ENCODE results near the gene TMEM81.

TMEM81 gene

GRCh38 chr1:205071028-205071409, 13.2 kb downstream of the TMEM81 start:
- DNase-seq (ENCODE audit: extremely low spot score): no peak
- POLR2A ChIA-PET: interaction anchor here (0.6 to 0.7 kb wide), 2 partner anchors 100 to 1757 kb away, joined by 4 to 5 read pairs; no protein-coding TSS in a partner anchor
- TF ChIP-seq, protein P1, sequence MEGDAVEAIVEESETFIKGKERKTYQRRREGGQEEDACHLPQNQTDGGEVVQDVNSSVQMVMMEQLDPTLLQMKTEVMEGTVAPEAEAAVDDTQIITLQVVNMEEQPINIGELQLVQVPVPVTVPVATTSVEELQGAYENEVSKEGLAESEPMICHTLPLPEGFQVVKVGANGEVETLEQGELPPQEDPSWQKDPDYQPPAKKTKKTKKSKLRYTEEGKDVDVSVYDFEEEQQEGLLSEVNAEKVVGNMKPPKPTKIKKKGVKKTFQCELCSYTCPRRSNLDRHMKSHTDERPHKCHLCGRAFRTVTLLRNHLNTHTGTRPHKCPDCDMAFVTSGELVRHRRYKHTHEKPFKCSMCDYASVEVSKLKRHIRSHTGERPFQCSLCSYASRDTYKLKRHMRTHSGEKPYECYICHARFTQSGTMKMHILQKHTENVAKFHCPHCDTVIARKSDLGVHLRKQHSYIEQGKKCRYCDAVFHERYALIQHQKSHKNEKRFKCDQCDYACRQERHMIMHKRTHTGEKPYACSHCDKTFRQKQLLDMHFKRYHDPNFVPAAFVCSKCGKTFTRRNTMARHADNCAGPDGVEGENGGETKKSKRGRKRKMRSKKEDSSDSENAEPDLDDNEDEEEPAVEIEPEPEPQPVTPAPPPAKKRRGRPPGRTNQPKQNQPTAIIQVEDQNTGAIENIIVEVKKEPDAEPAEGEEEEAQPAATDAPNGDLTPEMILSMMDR (IDR thresholded peaks at IDR 0.05; ENCODE audit: control extremely low read depth, extremely low read depth, low read depth, missing control alignments): no peak

GRCh38 chr1:205069371-205070125, 14.7 kb downstream of the TMEM81 start:
- DNase-seq (ENCODE audit: extremely low spot score): no peak
- POLR2A ChIA-PET: no interaction called here
- CTCF ChIA-PET: interaction anchor here (8.8 kb wide), 1 partner anchor 8 kb away, joined by 78 read pairs; no protein-coding TSS in a partner anchor
- TF ChIP-seq, protein P1 (IDR thresholded peaks at IDR 0.05; ENCODE audit: control extremely low read depth, extremely low read depth, low read depth, missing control alignments): no peak

More at GRCh38 chr1:205071028-205071409, 13.2 kb downstream of the TMEM81 start:
- CTCF ChIA-PET: interaction anchor here (1.2 to 8.8 kb wide), 3 partner anchors 9 to 185 kb away, joined by 3 to 78 read pairs (median 14); no protein-coding TSS in a partner anchor

DNA sequence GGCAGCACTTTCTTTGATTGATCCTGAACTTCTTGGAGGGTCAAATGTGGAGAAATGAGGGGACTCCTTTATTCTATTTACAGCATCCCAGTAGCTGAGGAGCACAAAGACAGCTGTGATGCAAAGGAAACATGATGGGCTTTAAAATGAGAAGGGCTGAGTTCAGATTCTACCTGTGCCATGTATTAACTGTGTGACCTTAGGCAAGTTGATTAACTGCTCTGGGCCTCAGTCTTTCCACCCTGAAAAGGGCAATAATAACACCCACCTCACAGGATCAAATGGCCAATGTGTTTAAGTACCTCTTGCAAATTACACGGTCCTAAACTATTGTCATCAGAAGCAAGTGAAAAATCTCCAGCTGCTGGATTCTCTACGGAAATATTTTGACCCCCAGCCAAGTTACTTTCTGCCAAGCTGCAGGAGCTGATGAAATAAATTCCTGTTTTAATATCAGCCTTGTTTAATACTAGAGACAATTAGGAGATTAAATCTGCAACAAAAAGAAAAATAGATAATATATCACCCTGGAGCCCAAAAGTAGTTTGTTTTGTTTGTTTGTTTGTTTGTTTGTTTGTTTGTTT, 15.7 kb downstream of the TMEM81 start:
- ChIA-PET CTCF (no interaction called here), POLR2A (no interaction called here)
- no peak for DNase-seq (ENCODE audit: extremely low spot score)
- TF ChIP-seq, protein P1 (IDR thresholded peaks at IDR 0.05; ENCODE audit: control extremely low read depth, extremely low read depth, low read depth, missing control alignments): no peak

DNA sequence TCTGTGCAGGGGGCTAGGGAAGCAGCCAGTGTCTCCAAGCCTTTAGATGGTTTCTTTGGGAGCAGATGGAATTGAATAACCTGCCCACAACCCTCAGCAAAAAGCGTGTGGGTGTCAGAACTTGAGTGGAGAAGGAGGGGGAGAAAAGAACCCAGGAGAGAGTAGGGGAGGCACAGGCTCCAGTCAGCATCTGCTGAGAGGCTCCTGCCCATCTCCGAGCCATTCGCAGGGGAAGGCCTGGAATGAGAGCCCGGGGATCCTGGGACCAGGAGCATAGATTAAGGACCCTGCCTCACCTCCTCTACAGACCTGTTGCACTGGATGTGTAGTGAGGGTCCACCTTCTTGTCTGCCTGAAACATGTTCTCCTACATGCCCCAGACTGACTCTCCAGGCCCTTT, 16.3 kb downstream of the TMEM81 start:
- ChIA-PET CTCF (interaction anchor here (1.2 kb wide), 1 partner anchor 79 kb away, joined by 3 read pairs; no protein-coding TSS in a partner anchor), POLR2A (no interaction called here)
- no peak for DNase-seq (ENCODE audit: extremely low spot score)
- TF ChIP-seq, protein P1 (IDR thresholded peaks at IDR 0.05; ENCODE audit: control extremely low read depth, extremely low read depth, low read depth, missing control alignments): no peak

DNA sequence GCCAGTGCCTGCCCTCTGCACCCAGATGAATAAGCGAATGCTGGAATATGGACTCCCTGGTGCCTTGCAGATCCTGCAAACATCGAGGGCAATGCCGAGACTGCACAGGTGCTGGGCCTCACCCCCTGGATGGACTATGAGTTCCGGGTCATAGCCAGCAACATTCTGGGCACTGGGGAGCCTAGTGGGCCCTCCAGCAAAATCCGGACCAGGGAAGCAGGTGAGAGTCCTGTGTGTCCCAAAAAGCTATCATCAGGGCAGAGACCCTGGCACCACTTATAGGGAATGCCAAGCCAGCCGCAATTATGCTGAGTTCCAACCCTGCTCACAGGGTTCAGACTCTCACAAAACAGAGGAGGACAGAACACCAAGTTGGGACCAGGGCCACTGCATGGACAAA, 17.2 kb downstream of the TMEM81 start:
- ChIA-PET CTCF (interaction anchor here (1.2 to 1.5 kb wide), 2 partner anchors 9 to 78 kb away, joined by 3 to 4 read pairs; no protein-coding TSS in a partner anchor), POLR2A (no interaction called here)

DNA sequence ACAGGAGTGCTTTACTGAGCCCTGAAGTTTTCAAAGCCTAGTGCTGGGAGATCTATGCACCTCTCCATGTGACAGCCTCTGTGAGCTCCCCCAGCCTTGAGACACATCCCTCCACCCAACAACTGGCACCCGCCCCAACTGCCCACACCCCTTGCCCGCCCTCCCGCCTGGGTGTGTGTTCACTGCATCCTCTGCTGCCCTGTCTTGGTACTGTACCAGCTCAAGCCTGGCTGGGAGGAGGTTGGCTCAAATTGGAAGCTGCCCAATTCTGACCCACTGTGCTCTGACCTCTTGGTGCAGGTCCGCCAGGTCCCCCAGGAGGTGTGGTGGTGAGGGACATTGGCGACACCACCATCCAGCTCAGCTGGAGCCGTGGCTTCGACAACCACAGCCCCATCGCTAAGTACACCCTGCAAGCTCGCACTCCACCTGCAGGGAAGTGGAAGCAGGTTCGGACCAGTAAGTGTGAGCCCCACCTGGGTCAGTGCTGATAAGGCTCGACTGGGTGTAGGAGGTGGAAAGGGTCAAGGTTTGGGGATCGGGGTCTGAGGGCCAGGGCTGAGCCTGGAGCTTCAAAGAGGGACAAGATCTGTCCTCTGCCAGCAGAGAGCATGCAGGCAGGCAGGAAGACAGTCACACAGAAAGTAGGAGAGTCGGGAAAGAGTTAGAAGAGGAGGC, 18.0 kb downstream of the TMEM81 start:
- TF ChIP-seq, protein P1 (IDR thresholded peaks at IDR 0.05; ENCODE audit: control extremely low read depth, extremely low read depth, low read depth, missing control alignments): no peak
- CTCF ChIA-PET: interaction anchor here (1.3 to 1.6 kb wide), 3 partner anchors 9 to 89 kb away, joined by 4 read pairs; no protein-coding TSS in a partner anchor
- no peak for DNase-seq (ENCODE audit: extremely low spot score)
- POLR2A ChIA-PET: no interaction called here

More for the DNA sequence above, 17.2 kb downstream of the TMEM81 start:
- TF ChIP-seq, protein P1 (IDR thresholded peaks at IDR 0.05; ENCODE audit: control extremely low read depth, extremely low read depth, low read depth, missing control alignments): no peak
- no peak for DNase-seq (ENCODE audit: extremely low spot score)
